GM18861 (cell line): ENCODE measurements around the gene CHI3L1.

Experiments used
- ATAC-seq: cut with Tn5 transposase; IDR thresholded peaks from one replicate; pipeline ENCODE4 v1.9.1; 2021; ENCODE audit not compliant: unreplicated experiment

The CHI3L1 gene

GRCh38 chr1:203152158-203153034, 34.1 kb downstream of the CHI3L1 start:
- ATAC-seq = no peak

GRCh38 chr1:203151362-203152157, 34.9 kb downstream of the CHI3L1 start:
- no peak for ATAC-seq

GRCh38 chr1:203150511-203151297, 35.8 kb downstream of the CHI3L1 start:
- no peak for ATAC-seq

- no peak for ATAC-seq
Measured at GRCh38 chr1:203149188-203149840, 37.2 kb downstream of the CHI3L1 start.

- ATAC-seq = no peak
Measured at GRCh38 chr1:203148579-203148978, 37.9 kb downstream of the CHI3L1 start.

- no peak for ATAC-seq
Measured at GRCh38 chr1:203148127-203148526, 38.4 kb downstream of the CHI3L1 start.

GRCh38 chr1:203147376-203147775, 39.1 kb downstream of the CHI3L1 start:
- no peak for ATAC-seq

- no peak for ATAC-seq
Measured at GRCh38 chr1:203146537-203146936, 40.0 kb downstream of the CHI3L1 start.

GRCh38 chr1:203146042-203146369, 40.5 kb downstream of the CHI3L1 start:
- no peak for ATAC-seq

- no peak for ATAC-seq
Measured at GRCh38 chr1:203145321-203146041, 41.0 kb downstream of the CHI3L1 start.

- ATAC-seq = no peak
Measured at GRCh38 chr1:203144661-203145060, 41.8 kb downstream of the CHI3L1 start.

- no peak for ATAC-seq
Measured at GRCh38 chr1:203143641-203144040, 42.9 kb downstream of the CHI3L1 start.

GRCh38 chr1:203142684-203143408, 43.7 kb downstream of the CHI3L1 start:
- ATAC-seq = no peak

- ATAC-seq = no peak
Measured at GRCh38 chr1:203142124-203142523, 44.4 kb downstream of the CHI3L1 start.

- ATAC-seq = no peak
Measured at GRCh38 chr1:203140743-203141520, 45.6 kb downstream of the CHI3L1 start.

- no peak for ATAC-seq
Measured at GRCh38 chr1:203139976-203140475, 46.5 kb downstream of the CHI3L1 start.

- no peak for ATAC-seq
Measured at GRCh38 chr1:203138066-203138465, 48.4 kb downstream of the CHI3L1 start.

- no peak for ATAC-seq
Measured at GRCh38 chr1:203137324-203137723, 49.2 kb downstream of the CHI3L1 start.
